Measurements from ENCODE around the gene IL3.

- no peak for TF ChIP-seq POLR2AphosphoS5 (IDR thresholded peaks at IDR 0.05; ENCODE audit: borderline replicate concordance, low read depth, low read length)
- no peak for TF ChIP-seq FOXP2 (optimal IDR thresholded peaks at IDR 0.05; ENCODE audit: control extremely low read depth, extremely low read length, insufficient read depth)
Observed at GRCh38 chr5:132079081-132079480, 18.6 kb downstream of the IL3 start.
